Measurements from ENCODE around the gene ATP12A.

The ATP12A gene

GRCh38 chr13:24734950-24735349 lies 54.7 kb downstream of the ATP12A start:
- no peak for DNase-seq (ENCODE audit: low read depth)

GRCh38 chr13:24737042-24737441 lies 56.8 kb downstream of the ATP12A start:
- no peak for DNase-seq (ENCODE audit: low read depth)

- no peak for DNase-seq (ENCODE audit: low read depth)
Observed at GRCh38 chr13:24738366-24738847, 58.2 kb downstream of the ATP12A start.

- no peak for DNase-seq (ENCODE audit: low read depth)
Observed at GRCh38 chr13:24740014-24740890, 60.0 kb downstream of the ATP12A start.

- DNase-seq (ENCODE audit: low read depth): no peak
Observed at GRCh38 chr13:24741016-24741662, 60.9 kb downstream of the ATP12A start.

GRCh38 chr13:24741791-24742190 lies 61.6 kb downstream of the ATP12A start:
- DNase-seq (ENCODE audit: low read depth): no peak

- DNase-seq (ENCODE audit: low read depth): no peak
Observed at GRCh38 chr13:24742294-24742693, 62.1 kb downstream of the ATP12A start.

GRCh38 chr13:24742977-24743376 lies 62.8 kb downstream of the ATP12A start:
- no peak for DNase-seq (ENCODE audit: low read depth)

GRCh38 chr13:24744247-24744646 lies 64.0 kb downstream of the ATP12A start:
- DNase-seq (ENCODE audit: low read depth): no peak

GRCh38 chr13:24745516-24745860 lies 65.3 kb downstream of the ATP12A start:
- DNase-seq (ENCODE audit: low read depth): no peak

GRCh38 chr13:24745861-24746617 lies 65.8 kb downstream of the ATP12A start:
- no peak for DNase-seq (ENCODE audit: low read depth)

GRCh38 chr13:24746618-24747247 lies 66.5 kb downstream of the ATP12A start:
- DNase-seq (ENCODE audit: low read depth): no peak

GRCh38 chr13:24747248-24748060 lies 67.2 kb downstream of the ATP12A start:
- DNase-seq (ENCODE audit: low read depth): no peak

- DNase-seq (ENCODE audit: low read depth): no peak
Observed at GRCh38 chr13:24748061-24748400, 67.8 kb downstream of the ATP12A start.

- no peak for DNase-seq (ENCODE audit: low read depth)
Observed at GRCh38 chr13:24759197-24759596, 79.0 kb downstream of the ATP12A start.

Data from stimulated activated CD4-positive, alpha-beta T cell treated with anti-CD3 and anti-CD28 coated beads, Interleukin-2, amount 100 ng/mL, for 4 hours (primary cell).